SIG-M5 treated with dmso at 0.1 percent for 504 hours (cell line): ENCODE data around the gene PLIN4.

Experiments used
- DNase-seq: peaks from one replicate; lab custom pipeline; 2025; ENCODE audit not compliant: unreplicated experiment; lab: John Stamatoyannopoulos, UW

The PLIN4 gene

GRCh38 chr19:4493104-4493928 is 25.0 kb downstream of the PLIN4 start:
- no peak for DNase-seq

GRCh38 chr19:4492337-4493103 is 25.8 kb downstream of the PLIN4 start:
- no peak for DNase-seq

GRCh38 chr19:4491446-4491845 is 26.8 kb downstream of the PLIN4 start:
- no peak for DNase-seq

- no peak for DNase-seq
These were observed 29.8 kb downstream of the PLIN4 start for GRCh38 chr19:4488496-4488895.

- no peak for DNase-seq
These were observed 30.7 kb downstream of the PLIN4 start for GRCh38 chr19:4487572-4487971.

GRCh38 chr19:4483385-4483784 is 34.9 kb downstream of the PLIN4 start:
- no peak for DNase-seq

GRCh38 chr19:4482721-4483364 is 35.4 kb downstream of the PLIN4 start:
- DNase-seq, result no peak

GRCh38 chr19:4477034-4477801 is 41.1 kb downstream of the PLIN4 start:
- no peak for DNase-seq

- DNase-seq, result no peak
These were observed 43.7 kb downstream of the PLIN4 start for GRCh38 chr19:4474514-4475022.

GRCh38 chr19:4473763-4474513 is 44.3 kb downstream of the PLIN4 start:
- no peak for DNase-seq

GRCh38 chr19:4473011-4473762 is 45.1 kb downstream of the PLIN4 start:
- no peak for DNase-seq

- DNase-seq, result no peak
These were observed 45.9 kb downstream of the PLIN4 start, which contains the start of gene HDGFL2 for GRCh38 chr19:4472174-4472974. TSS of gene HDGFL2 (plus strand) at chr19:4472297. CDS start at chr19:4472351, 54 bp downstream.

GRCh38 chr19:4471403-4472173 is 46.7 kb downstream of the PLIN4 start:
- peak; percentile 100 for DNase-seq

- DNase-seq, result no peak
These were observed 50.5 kb downstream of the PLIN4 start for GRCh38 chr19:4467835-4468234.

- DNase-seq, result no peak
These were observed 53.3 kb downstream of the PLIN4 start for GRCh38 chr19:4464815-4465581.

- DNase-seq, result peak; percentile 95
These were observed 60.5 kb downstream of the PLIN4 start, which contains the start of gene UBXN6 for GRCh38 chr19:4457654-4458395. TSS of gene UBXN6 (minus strand) at chr19:4457794. CDS start at chr19:4457697, 97 bp downstream.
